ENCODE data around the gene PRPF31. TPM values are rescaled to one million over a fixed set of nuclear protein-coding genes. Genes with fewer than 3 reads are reported as not detected.
A peak's percentile ranks its signal among the peaks of the same experiment; 100 is the strongest.

Gene PRPF31
- total and polyA plus RNA-seq, 2 of the 13 experiments (the other 11 are each of a cell fraction or from before 2014, with no cell fraction given), result 23.8 to 63.8 TPM

DNA sequence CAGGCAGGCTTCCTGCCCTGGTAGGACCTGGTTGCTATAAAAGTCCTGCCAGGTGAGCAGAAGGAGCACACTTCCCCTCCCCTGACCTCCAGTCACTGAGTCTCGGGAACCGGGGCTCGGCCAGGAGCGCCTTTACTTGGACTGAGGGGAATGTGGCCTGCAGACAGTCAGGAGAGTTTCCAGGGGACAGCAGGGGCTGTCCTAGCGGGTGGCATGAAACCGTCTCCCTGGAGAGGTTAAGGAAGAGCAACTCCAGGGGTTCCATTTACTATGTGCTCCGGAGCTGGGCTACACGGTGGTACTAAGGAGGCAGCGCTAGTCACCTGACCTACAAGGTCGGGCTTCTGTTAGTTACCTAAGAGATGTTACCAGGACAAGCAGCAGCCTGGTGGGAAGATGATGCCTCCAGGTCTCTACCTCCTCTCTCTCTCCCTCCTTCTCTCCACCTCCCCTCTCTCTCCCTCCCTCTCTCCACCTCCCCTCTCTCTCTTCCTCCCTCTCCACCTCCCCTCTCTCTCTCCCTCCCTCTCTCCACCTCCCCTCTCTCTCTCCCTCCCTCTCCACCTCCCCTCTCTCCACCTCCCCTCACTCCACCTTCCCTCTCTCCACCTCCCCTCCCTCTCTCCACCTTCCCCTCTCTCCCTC is 17.9 kb downstream of the PRPF31 start (continued):
- TF ChIP-seq ZNF335 (CRISPR knock-in tag; IDR thresholded peaks at IDR 0.05) (no peak), RBM22 (optimal IDR thresholded peaks at IDR 0.05; ENCODE audit: low read length) (peak; percentile 78), REL (CRISPR knock-in tag; conservative IDR thresholded peaks at IDR 0.05) (no peak), SMAD3 (CRISPR knock-in tag; IDR thresholded peaks at IDR 0.05) (no peak), PRPF4 (IDR thresholded peaks at IDR 0.05; ENCODE audit: low read depth, low read length, poor library complexity, severe bottlenecking) (peak; percentile 84), ZNF777 (CRISPR knock-in tag; IDR thresholded peaks at IDR 0.05) (no peak), ZFP36L2 (CRISPR knock-in tag; IDR thresholded peaks at IDR 0.05) (no peak)
- TF ChIP-seq, protein P1, sequence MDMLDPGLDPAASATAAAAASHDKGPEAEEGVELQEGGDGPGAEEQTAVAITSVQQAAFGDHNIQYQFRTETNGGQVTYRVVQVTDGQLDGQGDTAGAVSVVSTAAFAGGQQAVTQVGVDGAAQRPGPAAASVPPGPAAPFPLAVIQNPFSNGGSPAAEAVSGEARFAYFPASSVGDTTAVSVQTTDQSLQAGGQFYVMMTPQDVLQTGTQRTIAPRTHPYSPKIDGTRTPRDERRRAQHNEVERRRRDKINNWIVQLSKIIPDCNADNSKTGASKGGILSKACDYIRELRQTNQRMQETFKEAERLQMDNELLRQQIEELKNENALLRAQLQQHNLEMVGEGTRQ (IDR thresholded peaks at IDR 0.05; ENCODE audit: low read depth, low read length), result peak; percentile 48; the same call in 1 of the 2 replicates
- TF ChIP-seq, protein P1 (CRISPR knock-in tag; IDR thresholded peaks at IDR 0.05; ENCODE audit: borderline replicate concordance), result no peak
- TF ChIP-seq, protein P2, sequence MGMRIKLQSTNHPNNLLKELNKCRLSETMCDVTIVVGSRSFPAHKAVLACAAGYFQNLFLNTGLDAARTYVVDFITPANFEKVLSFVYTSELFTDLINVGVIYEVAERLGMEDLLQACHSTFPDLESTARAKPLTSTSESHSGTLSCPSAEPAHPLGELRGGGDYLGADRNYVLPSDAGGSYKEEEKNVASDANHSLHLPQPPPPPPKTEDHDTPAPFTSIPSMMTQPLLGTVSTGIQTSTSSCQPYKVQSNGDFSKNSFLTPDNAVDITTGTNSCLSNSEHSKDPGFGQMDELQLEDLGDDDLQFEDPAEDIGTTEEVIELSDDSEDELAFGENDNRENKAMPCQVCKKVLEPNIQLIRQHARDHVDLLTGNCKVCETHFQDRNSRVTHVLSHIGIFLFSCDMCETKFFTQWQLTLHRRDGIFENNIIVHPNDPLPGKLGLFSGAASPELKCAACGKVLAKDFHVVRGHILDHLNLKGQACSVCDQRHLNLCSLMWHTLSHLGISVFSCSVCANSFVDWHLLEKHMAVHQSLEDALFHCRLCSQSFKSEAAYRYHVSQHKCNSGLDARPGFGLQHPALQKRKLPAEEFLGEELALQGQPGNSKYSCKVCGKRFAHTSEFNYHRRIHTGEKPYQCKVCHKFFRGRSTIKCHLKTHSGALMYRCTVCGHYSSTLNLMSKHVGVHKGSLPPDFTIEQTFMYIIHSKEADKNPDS (CRISPR knock-in tag; IDR thresholded peaks at IDR 0.05), result no peak
- TF ChIP-seq, protein P3, sequence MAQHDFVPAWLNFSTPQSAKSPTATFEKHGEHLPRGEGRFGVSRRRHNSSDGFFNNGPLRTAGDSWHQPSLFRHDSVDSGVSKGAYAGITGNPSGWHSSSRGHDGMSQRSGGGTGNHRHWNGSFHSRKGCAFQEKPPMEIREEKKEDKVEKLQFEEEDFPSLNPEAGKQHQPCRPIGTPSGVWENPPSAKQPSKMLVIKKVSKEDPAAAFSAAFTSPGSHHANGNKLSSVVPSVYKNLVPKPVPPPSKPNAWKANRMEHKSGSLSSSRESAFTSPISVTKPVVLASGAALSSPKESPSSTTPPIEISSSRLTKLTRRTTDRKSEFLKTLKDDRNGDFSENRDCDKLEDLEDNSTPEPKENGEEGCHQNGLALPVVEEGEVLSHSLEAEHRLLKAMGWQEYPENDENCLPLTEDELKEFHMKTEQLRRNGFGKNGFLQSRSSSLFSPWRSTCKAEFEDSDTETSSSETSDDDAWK (CRISPR knock-in tag; IDR thresholded peaks at IDR 0.05), result no peak
